Measurements from ENCODE around the gene SELENOT.

The SELENOT gene

DNA sequence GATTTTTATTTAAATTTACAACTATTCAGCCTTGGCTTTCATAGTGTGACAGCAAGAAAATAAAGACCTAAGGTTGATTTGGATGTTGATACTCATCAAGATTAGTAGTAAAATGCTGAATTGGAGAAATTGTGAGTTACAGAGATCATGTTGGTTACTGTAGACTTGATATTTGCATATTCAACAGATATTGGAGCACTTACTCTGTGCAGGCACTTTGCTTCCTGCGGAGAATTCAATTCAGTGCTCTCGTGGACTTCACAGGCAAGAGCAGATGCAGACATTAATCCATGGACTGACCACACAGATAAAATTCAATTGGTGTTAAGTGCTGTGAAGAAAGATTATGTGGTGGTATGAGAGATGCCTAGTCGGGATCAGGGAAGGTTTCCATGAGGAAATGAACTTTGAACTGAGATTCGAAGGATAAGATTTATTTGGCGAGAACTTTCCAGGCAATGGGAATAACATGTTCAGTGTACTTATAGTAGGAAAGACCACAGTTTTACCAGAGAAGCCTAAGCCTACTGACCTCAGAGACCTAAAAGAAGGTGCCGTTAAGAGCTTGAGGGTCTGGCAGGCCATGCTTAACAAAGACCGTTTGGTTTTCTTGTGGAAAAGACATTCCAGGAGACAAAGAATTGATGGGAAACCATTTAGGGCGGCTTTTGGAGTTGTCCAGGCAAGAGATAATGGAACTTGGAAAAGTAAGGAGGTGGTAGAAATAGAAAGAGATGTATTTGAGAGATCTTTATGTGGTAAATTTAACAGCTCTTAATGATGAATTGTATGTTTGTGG is 4.3 kb downstream of the SELENOT start:
- Histone ChIP-seq H3K27me3 (ENCODE audit: control insufficient read depth, low read length) (no peaks in the 10 kb centered on the region), H3K9me2 (replicated peaks; ENCODE audit: control insufficient read depth, low read length) (no peaks in the 10 kb centered on the region), H3K4me1 (ENCODE audit: control insufficient read depth, low read length) (peaks cover 57% of the 10 kb centered on the region), H3K9me3 (ENCODE audit: control insufficient read depth, insufficient read depth, low read length) (no peaks in the 10 kb centered on the region), H3K4me2 (ENCODE audit: low read length) (peak overlapping the region; percentile 90), H3K27ac (ENCODE audit: low read depth, low read length) (peak overlapping the region; percentile 91), H3K36me3 (ENCODE audit: control insufficient read depth, low read length) (peaks cover 86% of the 10 kb centered on the region), H3K4me3 (ENCODE audit: low read length) (peak overlapping the region; percentile 87), H4K20me1 (ENCODE audit: control insufficient read depth, insufficient read depth, low read depth, low read length) (peaks cover 38% of the 10 kb centered on the region), H3F3A (ENCODE audit: control insufficient read depth, insufficient read depth) (peaks cover 18% of the 10 kb centered on the region), H3K79me2 (ENCODE audit: control insufficient read depth, low read length) (peaks cover 100% of the 10 kb centered on the region)
- TF ChIP-seq EZH2phosphoT487 (IDR thresholded peaks at IDR 0.05; ENCODE audit: borderline replicate concordance, low read length): no peak
- TF ChIP-seq, protein P1, sequence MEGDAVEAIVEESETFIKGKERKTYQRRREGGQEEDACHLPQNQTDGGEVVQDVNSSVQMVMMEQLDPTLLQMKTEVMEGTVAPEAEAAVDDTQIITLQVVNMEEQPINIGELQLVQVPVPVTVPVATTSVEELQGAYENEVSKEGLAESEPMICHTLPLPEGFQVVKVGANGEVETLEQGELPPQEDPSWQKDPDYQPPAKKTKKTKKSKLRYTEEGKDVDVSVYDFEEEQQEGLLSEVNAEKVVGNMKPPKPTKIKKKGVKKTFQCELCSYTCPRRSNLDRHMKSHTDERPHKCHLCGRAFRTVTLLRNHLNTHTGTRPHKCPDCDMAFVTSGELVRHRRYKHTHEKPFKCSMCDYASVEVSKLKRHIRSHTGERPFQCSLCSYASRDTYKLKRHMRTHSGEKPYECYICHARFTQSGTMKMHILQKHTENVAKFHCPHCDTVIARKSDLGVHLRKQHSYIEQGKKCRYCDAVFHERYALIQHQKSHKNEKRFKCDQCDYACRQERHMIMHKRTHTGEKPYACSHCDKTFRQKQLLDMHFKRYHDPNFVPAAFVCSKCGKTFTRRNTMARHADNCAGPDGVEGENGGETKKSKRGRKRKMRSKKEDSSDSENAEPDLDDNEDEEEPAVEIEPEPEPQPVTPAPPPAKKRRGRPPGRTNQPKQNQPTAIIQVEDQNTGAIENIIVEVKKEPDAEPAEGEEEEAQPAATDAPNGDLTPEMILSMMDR (IDR thresholded peaks at IDR 0.05; ENCODE audit: low read depth, low read length, poor library complexity, severe bottlenecking): no peak

DNA sequence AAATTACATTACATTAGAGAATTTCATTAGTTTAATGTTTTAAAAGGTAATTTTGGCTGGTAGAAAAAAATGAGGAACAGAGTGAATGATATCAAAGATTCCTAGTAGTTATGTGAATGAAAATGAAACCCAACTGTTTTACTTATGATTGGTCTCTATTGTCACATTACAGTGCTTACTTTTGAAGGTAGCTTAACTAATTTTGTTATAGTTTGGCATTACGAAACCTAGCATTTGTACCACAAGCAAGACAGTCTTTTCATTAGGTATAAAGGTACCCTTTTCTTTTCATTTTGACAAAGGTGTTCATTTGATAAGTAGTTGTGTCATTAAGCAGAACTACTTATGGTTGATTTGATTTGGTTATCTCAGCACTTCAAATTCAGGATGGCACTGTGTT is 6.9 kb downstream of the SELENOT start:
- TF ChIP-seq EZH2phosphoT487 (IDR thresholded peaks at IDR 0.05; ENCODE audit: borderline replicate concordance, low read length): no peak
- TF ChIP-seq, protein P1 (IDR thresholded peaks at IDR 0.05; ENCODE audit: low read depth, low read length, poor library complexity, severe bottlenecking): no peak
- no peak overlapping the region for H3K27ac ChIP-seq (ENCODE audit: low read depth, low read length)
- H3K4me2 ChIP-seq (ENCODE audit: low read length): no peak overlapping the region
- H3K79me2 ChIP-seq (ENCODE audit: control insufficient read depth, low read length): peaks cover 96% of the 10 kb centered on the region
- H3K36me3 ChIP-seq (ENCODE audit: control insufficient read depth, low read length): peaks cover 89% of the 10 kb centered on the region
- H3K4me3 ChIP-seq (ENCODE audit: low read length): no peak overlapping the region; the same call in 1 of the 2 replicates
- H3F3A ChIP-seq (ENCODE audit: control insufficient read depth, insufficient read depth): peaks cover 14% of the 10 kb centered on the region
- no peaks in the 10 kb centered on the region for H3K9me2 ChIP-seq (replicated peaks; ENCODE audit: control insufficient read depth, low read length)
- peaks cover 56% of the 10 kb centered on the region for H3K4me1 ChIP-seq (ENCODE audit: control insufficient read depth, low read length)
- H4K20me1 ChIP-seq (ENCODE audit: control insufficient read depth, insufficient read depth, low read depth, low read length): peaks cover 33% of the 10 kb centered on the region
- no peaks in the 10 kb centered on the region for H3K27me3 ChIP-seq (ENCODE audit: control insufficient read depth, low read length)
- no peaks in the 10 kb centered on the region; the same call in 1 of the 2 replicates for H3K9me3 ChIP-seq (ENCODE audit: control insufficient read depth, insufficient read depth, low read length)

DNA sequence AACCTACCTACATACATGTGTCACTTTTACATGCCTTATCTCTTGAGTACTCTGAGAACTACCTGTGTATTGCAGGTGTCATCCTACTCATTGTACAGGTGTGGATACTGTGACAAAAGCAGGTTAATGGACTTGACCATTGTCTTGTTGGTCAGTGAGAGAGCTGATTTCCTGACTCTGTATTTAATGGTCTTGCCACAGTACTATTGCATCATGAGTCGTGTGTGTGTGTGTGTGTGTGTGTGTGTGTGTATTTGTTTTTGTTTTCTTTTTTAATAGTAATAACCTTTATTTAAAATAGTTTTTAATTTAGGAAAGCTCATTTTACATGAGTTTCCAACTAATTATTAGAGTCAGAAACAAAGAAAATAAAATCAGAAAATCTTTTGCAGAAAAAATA is 7.7 kb downstream of the SELENOT start:
- no peak for TF ChIP-seq EZH2phosphoT487 (IDR thresholded peaks at IDR 0.05; ENCODE audit: borderline replicate concordance, low read length)
- TF ChIP-seq, protein P1 (IDR thresholded peaks at IDR 0.05; ENCODE audit: low read depth, low read length, poor library complexity, severe bottlenecking): no peak
- H3K4me3 ChIP-seq (ENCODE audit: low read length): no peak overlapping the region
- H3K27ac ChIP-seq (ENCODE audit: low read depth, low read length): no peak overlapping the region
- peaks cover 6% of the 10 kb centered on the region for H3F3A ChIP-seq (ENCODE audit: control insufficient read depth, insufficient read depth)
- peaks cover 92% of the 10 kb centered on the region for H3K79me2 ChIP-seq (ENCODE audit: control insufficient read depth, low read length)
- H3K9me3 ChIP-seq (ENCODE audit: control insufficient read depth, insufficient read depth, low read length): no peaks in the 10 kb centered on the region; the same call in 1 of the 2 replicates
- no peaks in the 10 kb centered on the region for H3K9me2 ChIP-seq (replicated peaks; ENCODE audit: control insufficient read depth, low read length)
- H3K36me3 ChIP-seq (ENCODE audit: control insufficient read depth, low read length): peaks cover 81% of the 10 kb centered on the region
- no peak overlapping the region for H3K4me2 ChIP-seq (ENCODE audit: low read length)
- peaks cover 49% of the 10 kb centered on the region for H3K4me1 ChIP-seq (ENCODE audit: control insufficient read depth, low read length)
- H3K27me3 ChIP-seq (ENCODE audit: control insufficient read depth, low read length): no peaks in the 10 kb centered on the region
- peaks cover 27% of the 10 kb centered on the region for H4K20me1 ChIP-seq (ENCODE audit: control insufficient read depth, insufficient read depth, low read depth, low read length)
